A673 (cell line): Measurements from ENCODE around the gene MYL12B. TPM values are rescaled to one million over a fixed set of nuclear protein-coding genes. Genes with fewer than 3 reads are reported as not detected.
"Not testable (repeated sequence)": the region's sequence is repeated elsewhere in the genome, so short reads cannot be mapped to it uniquely, and the experiment has no call there.

Experiments
- BruUV-seq: library from RNA; stranded (reverse); fragments of 400-500 nt; replicated peaks from 2 replicates; lab custom pipeline; 2021; lab: Mats Ljungman, UMichigan
- CTCF ChIA-PET: fragments of 300-600 bp; sonication (Branson Sonifier 250); formaldehyde crosslinking; loops from one replicate; lab custom pipeline; 2022; ENCODE audit warnings: antibody characterized with exemption; lab: Charles Lee
- POLR2A ChIA-PET: fragments of 300-600 bp; sonication (Branson Sonifier 250); formaldehyde crosslinking; loops from one replicate; lab custom pipeline; 2022; ENCODE audit warnings: antibody characterized with exemption; ENCODE audit not compliant: low non-redundant PET; lab: Charles Lee
- DNase-seq: peaks from one replicate; pipeline ENCODE4 v3.0.0-alpha.2; 2015; ENCODE audit warnings: low spot score
- H3K27ac ChIP-seq: fragments of 200-600 bp; sonication (generic); 2 replicates; pipeline ENCODE4 v1.5.1; 2016; ENCODE audit warnings: mixed run types, low read depth, mild to moderate bottlenecking, mixed read lengths, antibody characterized with exemption, low read length; ENCODE audit not compliant: poor library complexity, severe bottlenecking
- H3K27me3 ChIP-seq: fragments of 200-600 bp; sonication (generic); replicated peaks from 2 replicates; pipeline ENCODE4 v1.6.1; 2017; ENCODE audit warnings: mixed run types, low read depth, mild to moderate bottlenecking, mixed read lengths, antibody characterized with exemption, low read length; ENCODE audit not compliant: insufficient read depth, poor library complexity
- H3K36me3 ChIP-seq: fragments of 200-600 bp; sonication (generic); 2 replicates; pipeline ENCODE4 v1.6.1; 2016; ENCODE audit warnings: mixed run types, mild to moderate bottlenecking, mixed read lengths, antibody characterized with exemption, low read length; ENCODE audit not compliant: insufficient read depth, poor library complexity, severe bottlenecking
- H3K4me1 ChIP-seq: fragments of 200-600 bp; sonication (generic); 2 replicates; pipeline ENCODE4 v1.6.1; 2017; ENCODE audit warnings: mixed run types, mild to moderate bottlenecking, mixed read lengths, antibody characterized with exemption, low read length; ENCODE audit not compliant: insufficient read depth, poor library complexity, severe bottlenecking
- H3K4me3 ChIP-seq: fragments of 200-600 bp; sonication (generic); 2 replicates; pipeline ENCODE4 v1.5.1; 2016; ENCODE audit warnings: low read depth, mixed run types, mild to moderate bottlenecking, mixed read lengths, low read length; ENCODE audit not compliant: poor library complexity, severe bottlenecking
- H3K9me3 ChIP-seq: fragments of 200-600 bp; sonication (generic); 2 replicates; pipeline ENCODE4 v1.6.1; 2016; ENCODE audit warnings: mixed run types, low read depth, mild to moderate bottlenecking, mixed read lengths, antibody characterized with exemption, low read length; ENCODE audit not compliant: poor library complexity, severe bottlenecking
- EZH2 ChIP-seq: fragments of 200-600 bp; sonication (generic); IDR thresholded peaks from 2 replicates; pipeline ENCODE4 v1.6.1; 2017; ENCODE audit warnings: borderline replicate concordance, low read depth, mild to moderate bottlenecking, mixed read lengths, antibody characterized with exemption, low read length; ENCODE audit not compliant: poor library complexity, severe bottlenecking
- intact Hi-C: fragments of 100-400 bp; cut with micrococcal nuclease; formaldehyde crosslinking; loops from one replicate; pipeline ENCODE4 v1.10.0; 2022; ENCODE audit not compliant: unreplicated experiment
- total RNA-seq: library from RNA; stranded (reverse); gene quantifications from 2 replicates; pipeline ENCODE4 v1.2.3, GENCODE V29; 2021
- TF ChIP-seq, protein P1 (sequence below): fragments of 300-800, 200-600 bp; sonication (generic); conservative IDR thresholded peaks from 2 replicates; pipeline ENCODE4 v1.5.1; 2017; ENCODE audit warnings: low read depth, mild to moderate bottlenecking, antibody characterized with exemption, low read length, moderate library complexity, mixed read lengths

Gene MYL12B
- total RNA-seq, 1 experiment from 2014 or later = 389 TPM

DNA sequence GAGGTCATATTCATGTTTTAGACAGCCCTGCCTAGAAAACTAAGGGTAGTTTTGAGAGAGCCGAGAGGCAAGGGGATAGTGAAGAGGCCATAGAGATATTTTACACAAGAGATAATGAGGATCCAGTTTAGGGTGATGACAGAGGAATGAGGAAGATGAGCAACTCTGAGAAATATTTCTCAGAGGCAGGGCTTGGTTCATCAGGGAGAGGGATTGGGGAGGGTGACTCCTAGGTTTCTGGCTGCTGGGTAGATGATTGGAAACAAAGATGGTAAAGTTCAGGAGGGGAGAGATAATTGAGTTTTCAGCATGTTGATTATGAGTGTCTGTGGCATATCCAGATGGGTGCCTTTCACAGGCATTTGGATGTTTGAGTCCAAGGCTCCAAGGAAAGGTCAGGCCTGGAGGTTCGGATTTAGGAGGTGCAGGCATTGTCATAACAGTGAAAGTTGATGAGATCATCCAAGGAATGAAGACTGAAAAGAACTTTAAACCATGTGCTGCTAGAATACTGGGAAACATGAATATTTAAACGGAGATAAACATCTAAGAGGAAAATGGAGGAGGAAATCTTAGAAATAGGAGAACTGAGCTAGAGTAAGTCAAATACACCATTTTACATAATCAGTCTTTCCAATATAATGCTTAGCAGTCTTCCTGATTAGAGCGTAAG lies 7.4 kb downstream of the MYL12B start:
- DNase-seq = no peak
- H3K4me3 ChIP-seq = no peak overlapping the region
- H3K27ac ChIP-seq = peak overlapping the region; percentile 49
- TF ChIP-seq EZH2 = no peak
- TF ChIP-seq, protein P1, sequence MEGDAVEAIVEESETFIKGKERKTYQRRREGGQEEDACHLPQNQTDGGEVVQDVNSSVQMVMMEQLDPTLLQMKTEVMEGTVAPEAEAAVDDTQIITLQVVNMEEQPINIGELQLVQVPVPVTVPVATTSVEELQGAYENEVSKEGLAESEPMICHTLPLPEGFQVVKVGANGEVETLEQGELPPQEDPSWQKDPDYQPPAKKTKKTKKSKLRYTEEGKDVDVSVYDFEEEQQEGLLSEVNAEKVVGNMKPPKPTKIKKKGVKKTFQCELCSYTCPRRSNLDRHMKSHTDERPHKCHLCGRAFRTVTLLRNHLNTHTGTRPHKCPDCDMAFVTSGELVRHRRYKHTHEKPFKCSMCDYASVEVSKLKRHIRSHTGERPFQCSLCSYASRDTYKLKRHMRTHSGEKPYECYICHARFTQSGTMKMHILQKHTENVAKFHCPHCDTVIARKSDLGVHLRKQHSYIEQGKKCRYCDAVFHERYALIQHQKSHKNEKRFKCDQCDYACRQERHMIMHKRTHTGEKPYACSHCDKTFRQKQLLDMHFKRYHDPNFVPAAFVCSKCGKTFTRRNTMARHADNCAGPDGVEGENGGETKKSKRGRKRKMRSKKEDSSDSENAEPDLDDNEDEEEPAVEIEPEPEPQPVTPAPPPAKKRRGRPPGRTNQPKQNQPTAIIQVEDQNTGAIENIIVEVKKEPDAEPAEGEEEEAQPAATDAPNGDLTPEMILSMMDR = no peak
- H3K4me1 ChIP-seq = peaks cover 46% of the 10 kb centered on the region
- H3K36me3 ChIP-seq = peaks cover 20% of the 10 kb centered on the region
- ChIA-PET CTCF (no interaction called here), POLR2A (interaction anchor here (0.5 kb wide), 1 partner anchor 447 kb away, joined by 3 read pairs; no protein-coding TSS in a partner anchor)
- intact Hi-C loops = no loop called here
- BruUV-seq = no TSS peak
- no peaks in the 10 kb centered on the region for H3K27me3 ChIP-seq
- H3K9me3 ChIP-seq = no peaks in the 10 kb centered on the region

DNA sequence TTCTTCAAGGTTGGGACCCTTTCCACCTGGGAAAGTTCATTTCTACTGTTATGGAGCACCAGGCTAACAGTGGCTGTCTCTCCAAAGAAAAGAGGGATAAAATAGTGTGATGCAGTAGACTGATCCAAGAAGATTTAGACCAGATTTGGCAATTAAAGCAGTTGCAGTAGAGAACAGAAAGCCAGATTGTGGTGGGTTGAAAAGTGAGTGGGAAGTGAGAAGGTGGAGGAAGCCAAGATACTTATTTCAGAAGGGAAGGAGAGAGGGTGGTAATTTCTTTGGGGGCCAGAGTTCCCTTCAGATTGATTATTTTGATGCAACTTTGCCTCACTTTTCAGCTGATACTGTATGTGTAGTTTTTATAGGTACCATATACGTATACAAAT lies 8.0 kb downstream of the MYL12B start:
- BruUV-seq = no TSS peak
- Histone ChIP-seq H3K27ac (peak overlapping the region; percentile 49), H3K9me3 (no peaks in the 10 kb centered on the region), H3K4me1 (peaks cover 40% of the 10 kb centered on the region), H3K36me3 (peaks cover 25% of the 10 kb centered on the region), H3K4me3 (no peak overlapping the region), H3K27me3 (no peaks in the 10 kb centered on the region)
- CTCF ChIA-PET = no interaction called here
- DNase-seq = no peak
- POLR2A ChIA-PET = no interaction called here
- intact Hi-C loops = no loop called here
- TF ChIP-seq EZH2 = no peak
- TF ChIP-seq, protein P1 = no peak

DNA sequence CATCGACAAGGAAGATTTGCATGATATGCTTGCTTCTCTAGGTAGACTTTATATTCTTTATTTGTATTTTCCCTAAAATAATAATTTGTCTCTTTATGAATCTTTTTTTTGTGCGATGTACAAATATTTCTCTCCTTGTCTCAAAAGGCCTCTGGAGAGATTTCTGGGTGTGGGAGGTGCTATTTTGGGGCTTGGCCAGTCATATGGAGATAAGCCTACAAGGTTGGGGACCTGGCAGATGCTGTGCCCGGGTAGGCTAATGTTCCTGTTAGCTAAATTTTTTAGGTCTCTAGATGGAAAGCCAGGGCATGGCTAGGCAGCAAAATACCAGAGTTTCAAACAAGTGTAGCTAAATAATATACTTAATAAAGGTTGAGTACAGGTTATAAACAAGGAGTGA lies 11.1 kb downstream of the MYL12B start:
- TF ChIP-seq, protein P1 = no peak
- no peak for TF ChIP-seq EZH2
- peaks cover 53% of the 10 kb centered on the region for H3K36me3 ChIP-seq
- CTCF ChIA-PET = no interaction called here
- no peaks in the 10 kb centered on the region for H3K27me3 ChIP-seq
- H3K4me1 ChIP-seq = peaks cover 17% of the 10 kb centered on the region
- DNase-seq = no peak
- H3K4me3 ChIP-seq = no peak overlapping the region
- no peaks in the 10 kb centered on the region for H3K9me3 ChIP-seq
- H3K27ac ChIP-seq = no peak overlapping the region
- no TSS peak for BruUV-seq
- intact Hi-C loops = no loop called here
- POLR2A ChIA-PET = no interaction called here

DNA sequence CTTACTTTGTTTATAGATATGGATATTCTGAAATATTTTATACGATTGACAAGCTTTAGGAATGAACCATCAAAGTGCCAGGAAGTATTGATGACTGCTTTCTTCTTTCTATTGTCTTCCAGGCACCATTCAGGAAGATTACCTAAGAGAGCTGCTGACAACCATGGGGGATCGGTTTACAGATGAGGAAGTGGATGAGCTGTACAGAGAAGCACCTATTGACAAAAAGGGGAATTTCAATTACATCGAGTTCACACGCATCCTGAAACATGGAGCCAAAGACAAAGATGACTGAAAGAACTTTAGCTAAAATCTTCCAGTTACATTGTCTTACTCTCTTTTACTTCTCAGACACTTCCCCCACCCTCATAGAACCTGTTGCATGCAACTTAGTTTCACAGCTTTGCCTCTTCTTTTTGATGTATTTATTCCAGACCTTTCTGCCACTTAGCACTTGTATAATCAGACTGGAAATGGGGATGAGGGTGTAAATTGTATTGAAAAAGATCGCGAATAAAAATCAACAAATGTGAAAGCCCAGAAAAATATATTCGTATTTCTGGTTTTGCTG lies 15.8 kb downstream of the MYL12B start:
- H3K36me3 ChIP-seq = peaks cover 52% of the 10 kb centered on the region
- H3K4me3 ChIP-seq, H3K27me3 ChIP-seq, H3K9me3 ChIP-seq, CTCF ChIA-PET, DNase-seq, intact Hi-C loops: not testable (repeated sequence)
- H3K4me1 ChIP-seq = peaks cover 43% of the 10 kb centered on the region
- POLR2A ChIA-PET = interaction anchor here (0.6 kb wide), 1 partner anchor 465 kb away, joined by 4 read pairs; no protein-coding TSS in a partner anchor
- peak overlapping the region; percentile 96 for H3K27ac ChIP-seq
- TSS peak; percentile 45 for BruUV-seq
